ENCODE results near the gene EPAS1.

DNA sequence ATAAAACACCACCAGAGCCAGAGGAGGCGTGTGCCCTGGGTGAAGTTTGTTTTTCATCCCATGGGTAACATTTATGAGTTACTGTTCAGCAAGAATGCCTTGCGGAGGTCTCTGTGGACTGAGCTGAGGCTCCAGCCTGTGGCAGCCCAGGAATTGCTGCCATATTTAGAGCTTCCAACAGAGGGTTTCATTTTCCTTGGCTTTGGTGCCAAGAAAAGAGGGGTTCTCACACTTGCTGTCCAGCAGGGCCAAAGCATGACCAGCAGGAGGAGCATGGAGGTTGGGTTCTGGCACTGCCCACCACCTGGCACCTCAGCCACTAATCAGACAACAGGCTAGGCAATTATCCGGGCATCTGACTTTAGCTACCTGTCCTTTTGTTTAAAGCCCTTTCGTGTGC is 36.7 kb downstream of the EPAS1 start:
- TF ChIP-seq GLIS3 (CRISPR knock-in tag; IDR thresholded peaks at IDR 0.05), result no peak
- no peak for TF ChIP-seq ZNF70 (CRISPR knock-in tag; IDR thresholded peaks at IDR 0.05)
